Caco-2 (cell line): ENCODE measurements around the gene ZNF521. TPM values are rescaled to one million over a fixed set of nuclear protein-coding genes. Genes with fewer than 3 reads are reported as not detected.

Experiments used
- BruUV-seq: library from RNA; stranded (reverse); fragments of 400-500 nt; replicated peaks from 2 replicates; lab custom pipeline; 2021; lab: Mats Ljungman, UMichigan
- CTCF ChIA-PET: fragments of 300-600 bp; sonication (Branson Sonifier 250); formaldehyde crosslinking; loops from one replicate; lab custom pipeline; 2022; ENCODE audit warnings: antibody characterized with exemption; lab: Charles Lee
- POLR2A ChIA-PET: fragments of 300-600 bp; sonication (Branson Sonifier 250); formaldehyde crosslinking; loops from one replicate; lab custom pipeline; 2022; ENCODE audit warnings: antibody characterized with exemption; lab: Charles Lee
- DNase-seq, 2 experiments: peaks; one replicate each; pipeline versions ENCODE4 v3.0.0 to v3.0.0-alpha.2; 2020 to 2022
- H3K27me3 ChIP-seq: replicated peaks from 2 replicates; pipeline ENCODE4 v1.6.0; 2011; ENCODE audit warnings: low read length; ENCODE audit not compliant: control insufficient read depth, insufficient read depth
- H3K36me3 ChIP-seq: 2 replicates; pipeline ENCODE4 v1.5.1; 2011; ENCODE audit warnings: low read length; ENCODE audit not compliant: control insufficient read depth, insufficient read depth
- H3K4me1 ChIP-seq: fragments of 250-450 bp; sonication (Bioruptor Pico); 2 replicates; pipeline ENCODE4 v1.5.1; 2020; ENCODE audit warnings: mild to moderate bottlenecking
- H3K4me3 ChIP-seq: 2 replicates; pipeline ENCODE4 v1.5.1; 2011; ENCODE audit warnings: low read depth, mild to moderate bottlenecking, control low read depth, low read length
- H3K9me3 ChIP-seq: fragments of 250-450 bp; sonication (Bioruptor Pico); 2 replicates; pipeline ENCODE4 v1.5.1; 2020; ENCODE audit warnings: mild to moderate bottlenecking, moderate library complexity
- H3K27ac Mint-ChIP-seq: one replicate; pipeline ENCODE4 v1.8.0; 2022; ENCODE audit warnings: mixed read lengths; ENCODE audit not compliant: unreplicated experiment
- H3K27me3 Mint-ChIP-seq: one replicate; pipeline ENCODE4 v1.8.0; 2022; ENCODE audit warnings: mixed read lengths; ENCODE audit not compliant: insufficient read depth, unreplicated experiment
- H3K36me3 Mint-ChIP-seq: one replicate; pipeline ENCODE4 v1.8.0; 2022; ENCODE audit warnings: mild to moderate bottlenecking, mixed read lengths; ENCODE audit not compliant: insufficient read depth, unreplicated experiment
- H3K4me1 Mint-ChIP-seq: one replicate; pipeline ENCODE4 v1.8.0; 2022; ENCODE audit warnings: low read depth, mixed read lengths; ENCODE audit not compliant: unreplicated experiment
- H3K4me3 Mint-ChIP-seq: one replicate; pipeline ENCODE4 v1.8.0; 2022; ENCODE audit warnings: mild to moderate bottlenecking, moderate library complexity, mixed read lengths; ENCODE audit not compliant: unreplicated experiment
- H3K9me3 Mint-ChIP-seq: one replicate; pipeline ENCODE4 v1.8.0; 2022; ENCODE audit warnings: mixed read lengths; ENCODE audit not compliant: unreplicated experiment
- intact Hi-C: fragments of 100-400 bp; cut with micrococcal nuclease; formaldehyde crosslinking; loops from one replicate; pipeline ENCODE4 v1.10.0; 2022; ENCODE audit not compliant: unreplicated experiment
- total RNA-seq: library from RNA; stranded (reverse); gene quantifications from 2 replicates; pipeline ENCODE4 v1.2.3, GENCODE V29; 2022
- TF ChIP-seq, protein P1 (sequence below), 2 experiments: fragments of 200-600 bp in 1 of 2; IDR thresholded peaks; 1 replicate in 1 of 2; 2 replicates in 1 of 2; pipeline versions ENCODE4 v1.5.1 to v1.8.0; 2011 to 2022; ENCODE audit warnings: antibody characterized with exemption in 1 of 2, control low read depth in 1 of 2, inconsistent platforms in 1 of 2, low read depth in 1 of 2, low read length in 1 of 2, mild to moderate bottlenecking in 1 of 2, moderate library complexity in 1 of 2; ENCODE audit not compliant: insufficient read depth in 1 of 2, severe bottlenecking in 1 of 2, unreplicated experiment in 1 of 2

ZNF521 gene
- total RNA-seq, 1 experiment from 2014 or later = not detected

DNA sequence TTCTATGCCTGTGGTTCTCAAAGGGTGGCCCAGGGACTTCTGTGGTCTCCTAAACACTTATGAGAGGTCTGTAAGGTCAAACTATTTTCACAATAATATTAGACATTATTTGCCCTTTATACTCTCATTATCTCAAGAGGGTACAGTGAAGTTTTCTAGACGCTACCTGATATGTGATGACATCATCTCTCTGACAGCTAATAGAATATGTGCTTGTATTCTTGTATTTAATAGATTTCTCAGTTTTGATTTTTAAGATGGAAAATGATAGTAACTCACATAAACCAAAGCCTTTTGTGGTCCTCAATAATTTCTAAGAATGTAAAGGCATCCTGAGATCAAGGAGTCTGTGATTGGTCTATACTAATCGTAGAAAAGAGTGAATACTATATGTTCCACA is 265.1 kb downstream of the ZNF521 start:
- no TSS peak for BruUV-seq
- Histone ChIP-seq H3K4me1 (no peaks in the 10 kb centered on the region), H3K9me3 (no peaks in the 10 kb centered on the region), H3K27me3 (no peaks in the 10 kb centered on the region), H3K36me3 (no peaks in the 10 kb centered on the region), H3K4me3 (no peak overlapping the region)
- no peak for DNase-seq
- no peak overlapping the region for H3K27ac Mint-ChIP-seq
- H3K36me3 Mint-ChIP-seq = no peaks in the 10 kb centered on the region
- H3K4me1 Mint-ChIP-seq = no peaks in the 10 kb centered on the region
- H3K9me3 Mint-ChIP-seq = no peaks in the 10 kb centered on the region
- TF ChIP-seq, protein P1, sequence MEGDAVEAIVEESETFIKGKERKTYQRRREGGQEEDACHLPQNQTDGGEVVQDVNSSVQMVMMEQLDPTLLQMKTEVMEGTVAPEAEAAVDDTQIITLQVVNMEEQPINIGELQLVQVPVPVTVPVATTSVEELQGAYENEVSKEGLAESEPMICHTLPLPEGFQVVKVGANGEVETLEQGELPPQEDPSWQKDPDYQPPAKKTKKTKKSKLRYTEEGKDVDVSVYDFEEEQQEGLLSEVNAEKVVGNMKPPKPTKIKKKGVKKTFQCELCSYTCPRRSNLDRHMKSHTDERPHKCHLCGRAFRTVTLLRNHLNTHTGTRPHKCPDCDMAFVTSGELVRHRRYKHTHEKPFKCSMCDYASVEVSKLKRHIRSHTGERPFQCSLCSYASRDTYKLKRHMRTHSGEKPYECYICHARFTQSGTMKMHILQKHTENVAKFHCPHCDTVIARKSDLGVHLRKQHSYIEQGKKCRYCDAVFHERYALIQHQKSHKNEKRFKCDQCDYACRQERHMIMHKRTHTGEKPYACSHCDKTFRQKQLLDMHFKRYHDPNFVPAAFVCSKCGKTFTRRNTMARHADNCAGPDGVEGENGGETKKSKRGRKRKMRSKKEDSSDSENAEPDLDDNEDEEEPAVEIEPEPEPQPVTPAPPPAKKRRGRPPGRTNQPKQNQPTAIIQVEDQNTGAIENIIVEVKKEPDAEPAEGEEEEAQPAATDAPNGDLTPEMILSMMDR (IDR thresholded peaks at IDR 0.05; ENCODE audit: insufficient read depth in 1 of 2, low read depth in 1 of 2, low read length in 1 of 2, severe bottlenecking in 1 of 2, unreplicated experiment in 1 of 2) = no peak
- no peaks in the 10 kb centered on the region for H3K27me3 Mint-ChIP-seq
- ChIA-PET POLR2A (no interaction called here), CTCF (no interaction called here)
- no peak overlapping the region for H3K4me3 Mint-ChIP-seq
- intact Hi-C loops = no loop called here

DNA sequence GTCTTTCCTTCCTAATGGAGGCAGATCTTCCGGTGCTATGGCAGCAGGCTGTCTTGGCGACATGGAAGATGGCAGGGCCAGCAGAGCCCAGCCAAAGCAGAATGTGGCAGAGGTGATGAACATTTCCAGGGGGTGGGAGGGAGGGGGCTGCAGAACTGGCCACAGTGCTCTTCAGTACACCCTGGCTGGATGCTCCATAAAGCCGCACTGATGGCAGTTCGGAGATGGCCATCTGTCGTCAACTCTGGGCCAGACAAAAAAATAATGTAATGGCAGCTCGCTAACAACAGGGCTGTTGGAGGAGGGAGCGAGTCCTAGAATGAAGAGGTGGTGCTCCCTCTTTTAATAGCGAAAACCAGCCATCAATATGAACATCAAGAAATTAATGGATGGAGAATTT is 271.0 kb downstream of the ZNF521 start:
- ChIA-PET POLR2A (no interaction called here), CTCF (no interaction called here)
- H3K4me3 Mint-ChIP-seq = no peak overlapping the region
- H3K4me1 Mint-ChIP-seq = peaks cover 7% of the 10 kb centered on the region
- H3K9me3 Mint-ChIP-seq = no peaks in the 10 kb centered on the region
- Histone ChIP-seq H3K4me1 (peaks cover 22% of the 10 kb centered on the region), H3K36me3 (no peaks in the 10 kb centered on the region), H3K9me3 (no peaks in the 10 kb centered on the region), H3K4me3 (no peak overlapping the region), H3K27me3 (no peaks in the 10 kb centered on the region)
- no peak for DNase-seq
- H3K36me3 Mint-ChIP-seq = no peaks in the 10 kb centered on the region
- intact Hi-C loops = no loop called here
- TF ChIP-seq, protein P1 (IDR thresholded peaks at IDR 0.05; ENCODE audit: insufficient read depth in 1 of 2, low read depth in 1 of 2, low read length in 1 of 2, severe bottlenecking in 1 of 2, unreplicated experiment in 1 of 2) = no peak
- no TSS peak for BruUV-seq
- H3K27me3 Mint-ChIP-seq = no peaks in the 10 kb centered on the region
- H3K27ac Mint-ChIP-seq = no peak overlapping the region

DNA sequence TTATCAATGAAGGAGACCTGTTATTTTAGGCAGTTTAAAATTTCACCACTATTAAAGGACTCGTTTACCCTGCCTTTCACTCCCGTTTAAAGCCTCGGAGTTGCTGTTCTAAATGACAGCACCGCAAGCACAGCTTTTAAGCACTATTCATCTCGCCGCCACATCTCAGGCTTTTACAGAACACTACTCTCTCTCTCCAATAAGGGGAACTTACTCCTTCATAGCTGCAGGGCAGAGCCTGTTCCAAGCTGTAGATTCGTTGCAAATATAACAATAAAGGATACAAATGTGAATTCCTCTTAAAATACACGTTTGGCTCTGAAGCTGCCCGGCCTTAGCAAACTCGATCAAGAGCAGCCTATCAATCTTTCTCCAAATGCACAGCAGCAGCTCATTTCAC is 271.8 kb downstream of the ZNF521 start:
- intact Hi-C loops = no loop called here

More for the DNA sequence above, 271.8 kb downstream of the ZNF521 start:
- no peak overlapping the region for H3K27ac Mint-ChIP-seq
- Histone ChIP-seq H3K9me3 (no peaks in the 10 kb centered on the region), H3K4me1 (peaks cover 26% of the 10 kb centered on the region), H3K4me3 (no peak overlapping the region), H3K27me3 (no peaks in the 10 kb centered on the region), H3K36me3 (no peaks in the 10 kb centered on the region)
- no peaks in the 10 kb centered on the region for H3K27me3 Mint-ChIP-seq
- ChIA-PET POLR2A (no interaction called here), CTCF (no interaction called here)
- no peak overlapping the region for H3K4me3 Mint-ChIP-seq
- no peaks in the 10 kb centered on the region for H3K36me3 Mint-ChIP-seq
- H3K4me1 Mint-ChIP-seq = peaks cover 7% of the 10 kb centered on the region
- no peak for DNase-seq
- no peaks in the 10 kb centered on the region for H3K9me3 Mint-ChIP-seq
- TF ChIP-seq, protein P1 (IDR thresholded peaks at IDR 0.05; ENCODE audit: insufficient read depth in 1 of 2, low read depth in 1 of 2, low read length in 1 of 2, severe bottlenecking in 1 of 2, unreplicated experiment in 1 of 2) = no peak
- no TSS peak for BruUV-seq
